HepG2 (cell line): ENCODE data around the gene CABP2. TPM values are rescaled to one million over a fixed set of nuclear protein-coding genes. Genes with fewer than 3 reads are reported as not detected.

ENCODE experiments used
- CHD4 ChIP-seq: fragments of 200-600 bp; sonication (generic); IDR thresholded peaks from 2 replicates; pipeline ENCODE4 v1.7.0; 2017; ENCODE audit warnings: mild to moderate bottlenecking, low read length, borderline replicate concordance
- ELF4 ChIP-seq: sonication (generic); formaldehyde crosslinking; IDR thresholded peaks from 2 replicates; pipeline ENCODE4 v1.5.0; 2020; ENCODE audit warnings: missing genetic modification reagents, mild to moderate bottlenecking, moderate library complexity, borderline replicate concordance
- FOSL1 ChIP-seq: sonication (generic); formaldehyde crosslinking; IDR thresholded peaks from 2 replicates; pipeline ENCODE4 v1.9.0; 2021; ENCODE audit warnings: missing genetic modification reagents, borderline replicate concordance
- FOXK2 ChIP-seq: fragments of 450-650 bp; IDR thresholded peaks from 2 replicates; pipeline ENCODE4 v1.6.1; 2016
- LCORL ChIP-seq, 2 experiments: fragments of 450-650 bp in 1 of 2; sonication (generic) in 1 of 2; formaldehyde crosslinking in 1 of 2; IDR thresholded peaks; 2 replicates each; pipeline versions ENCODE4 v1.5.0 to v1.6.1; 2017 to 2020; ENCODE audit warnings: antibody characterized with exemption in 1 of 2, missing genetic modification reagents in 1 of 2
- NFKB2 ChIP-seq: sonication (generic); formaldehyde crosslinking; IDR thresholded peaks from 2 replicates; pipeline ENCODE4 v1.4.0; 2020; ENCODE audit warnings: missing genetic modification reagents, borderline replicate concordance
- REPIN1 ChIP-seq: sonication (generic); formaldehyde crosslinking; IDR thresholded peaks from 2 replicates; pipeline ENCODE4 v1.8.0; 2022; ENCODE audit warnings: missing genetic modification reagents, low read depth, mild to moderate bottlenecking, borderline replicate concordance
- RFX1 ChIP-seq: fragments of 450-650 bp; IDR thresholded peaks from 2 replicates; pipeline ENCODE4 v1.6.1; 2017
- RFX3 ChIP-seq: IDR thresholded peaks from 2 replicates; pipeline ENCODE4 v1.6.1; 2016; ENCODE audit warnings: missing biosample characterization, missing genetic modification reagents
- SP4 ChIP-seq: sonication (generic); formaldehyde crosslinking; IDR thresholded peaks from 2 replicates; pipeline ENCODE4 v1.8.1; 2023; ENCODE audit warnings: mild to moderate bottlenecking, missing genetic modification reagents
- SRSF1 ChIP-seq: fragments of 200-400 bp; formaldehyde crosslinking; optimal IDR thresholded peaks from 2 replicates; pipeline ENCODE3; 2017; ENCODE audit warnings: mild to moderate bottlenecking, low read depth, low read length, moderate library complexity
- ZNF292 ChIP-seq: sonication (generic); formaldehyde crosslinking; IDR thresholded peaks from 2 replicates; pipeline ENCODE4 v1.8.1; 2022; ENCODE audit warnings: mild to moderate bottlenecking, low read depth, missing genetic modification reagents, borderline replicate concordance
- ZNF34 ChIP-seq: sonication (generic); formaldehyde crosslinking; IDR thresholded peaks from 2 replicates; pipeline ENCODE4 v1.4.0; 2020; ENCODE audit warnings: mild to moderate bottlenecking, missing genetic modification reagents, borderline replicate concordance
- ZNF660 ChIP-seq: sonication (generic); formaldehyde crosslinking; IDR thresholded peaks from 2 replicates; pipeline ENCODE4 v1.5.1; 2020; ENCODE audit warnings: mild to moderate bottlenecking, low read depth, missing genetic modification reagents, borderline replicate concordance
- ZNF768 ChIP-seq: sonication (generic); formaldehyde crosslinking; IDR thresholded peaks from 2 replicates; pipeline ENCODE4 v1.4.0; 2020; ENCODE audit warnings: missing genetic modification reagents
- ZSCAN21 ChIP-seq: sonication (generic); formaldehyde crosslinking; IDR thresholded peaks from 2 replicates; pipeline ENCODE4 v1.8.0; 2022; ENCODE audit warnings: mild to moderate bottlenecking, missing genetic modification reagents, moderate library complexity, borderline replicate concordance
- ZSCAN22 ChIP-seq: sonication (generic); formaldehyde crosslinking; IDR thresholded peaks from 2 replicates; pipeline ENCODE4 v1.4.0; 2020; ENCODE audit warnings: mild to moderate bottlenecking, missing genetic modification reagents
- polyA plus RNA-seq, 8 experiments: library from polyadenylated mRNA; depleted of rRNA in 3 of 8; stranded (reverse) in 7 of 8; unstranded in 1 of 8; fragments of >200 nt; fragmentation: Illumina TruSeq in 4 of 8; extraction: Trizol in 4 of 8; gene quantifications; 2 replicates each; pipeline versions ENCODE4 v1.2.1 to v1.2.3, GENCODE V29; 2011 to 2016; ENCODE audit warnings: low read depth in 4 of 8, missing spikeins in 1 of 8, mixed read lengths in 1 of 8; ENCODE audit not compliant: insufficient read depth in 1 of 8
- total RNA-seq, 5 experiments: library from RNA; depleted of rRNA; stranded (reverse); fragments of >200 nt; fragmentation: Illumina TruSeq; extraction: Trizol; gene quantifications; 2 replicates each; pipeline ENCODE4 v1.2.3, GENCODE V29; 2016; ENCODE audit warnings: low read depth in 1 of 5
- TF ChIP-seq, protein P1 (sequence below): sonication (generic); formaldehyde crosslinking; IDR thresholded peaks from 2 replicates; pipeline ENCODE4 v1.5.1; 2020; ENCODE audit warnings: mild to moderate bottlenecking, moderate library complexity, missing genetic modification reagents
- TF ChIP-seq, protein P2 (sequence below): sonication (generic); formaldehyde crosslinking; IDR thresholded peaks from 2 replicates; pipeline ENCODE4 v1.8.0; 2022; ENCODE audit warnings: mild to moderate bottlenecking, missing genetic modification reagents, moderate library complexity
- TF ChIP-seq, protein P3 (sequence below): sonication (generic); formaldehyde crosslinking; IDR thresholded peaks from 2 replicates; pipeline ENCODE4 v1.4.0; 2020; ENCODE audit warnings: missing genetic modification reagents, borderline replicate concordance
- TF ChIP-seq, protein P4 (sequence below): sonication (generic); formaldehyde crosslinking; IDR thresholded peaks from 2 replicates; pipeline ENCODE4 v1.8.0; 2022; ENCODE audit warnings: missing genetic modification reagents, mild to moderate bottlenecking, borderline replicate concordance

The CABP2 gene
- total and polyA plus RNA-seq, 2 of the 13 experiments (the other 11 are each of a cell fraction or from before 2014, with no cell fraction given): not detected

DNA sequence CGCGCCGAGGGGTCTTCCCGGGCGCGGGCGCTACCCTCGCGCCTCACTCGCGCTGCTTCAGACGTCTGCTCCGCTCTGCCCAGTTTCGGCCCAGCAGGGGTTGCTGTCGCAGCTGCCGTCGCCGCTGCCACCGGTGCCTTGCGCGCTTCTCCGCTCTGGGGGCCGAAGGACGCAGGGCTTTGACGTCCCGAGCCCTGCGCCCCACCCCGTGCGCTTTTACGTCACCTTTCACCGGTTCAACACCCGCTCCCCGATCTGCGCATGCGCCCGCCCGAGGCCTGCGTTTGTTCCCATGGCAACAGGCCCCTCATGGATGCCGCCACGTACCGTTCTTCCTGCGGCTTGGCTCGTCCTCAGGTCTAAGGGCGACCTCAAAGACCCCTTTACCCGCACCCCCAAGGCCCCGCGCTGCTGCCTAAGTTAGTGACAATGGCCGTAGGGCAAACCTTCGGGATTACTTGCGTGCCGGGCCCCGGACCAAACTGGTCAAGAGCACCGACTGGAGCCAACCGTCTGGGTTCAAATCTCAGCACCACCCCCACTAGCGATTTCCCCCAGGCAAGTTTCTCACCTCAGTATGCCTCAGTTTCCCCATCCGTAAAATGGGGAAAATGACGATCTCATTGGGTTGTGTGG, 14.6 kb downstream of the CABP2 start (continued):
- TF ChIP-seq ZNF292 (CRISPR knock-in tag): no peak
- TF ChIP-seq, protein P1, sequence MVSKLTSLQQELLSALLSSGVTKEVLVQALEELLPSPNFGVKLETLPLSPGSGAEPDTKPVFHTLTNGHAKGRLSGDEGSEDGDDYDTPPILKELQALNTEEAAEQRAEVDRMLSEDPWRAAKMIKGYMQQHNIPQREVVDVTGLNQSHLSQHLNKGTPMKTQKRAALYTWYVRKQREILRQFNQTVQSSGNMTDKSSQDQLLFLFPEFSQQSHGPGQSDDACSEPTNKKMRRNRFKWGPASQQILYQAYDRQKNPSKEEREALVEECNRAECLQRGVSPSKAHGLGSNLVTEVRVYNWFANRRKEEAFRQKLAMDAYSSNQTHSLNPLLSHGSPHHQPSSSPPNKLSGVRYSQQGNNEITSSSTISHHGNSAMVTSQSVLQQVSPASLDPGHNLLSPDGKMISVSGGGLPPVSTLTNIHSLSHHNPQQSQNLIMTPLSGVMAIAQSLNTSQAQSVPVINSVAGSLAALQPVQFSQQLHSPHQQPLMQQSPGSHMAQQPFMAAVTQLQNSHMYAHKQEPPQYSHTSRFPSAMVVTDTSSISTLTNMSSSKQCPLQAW (CRISPR knock-in tag): peak; percentile 82; the same call in 1 of the 2 replicates
- TF ChIP-seq, protein P2, sequence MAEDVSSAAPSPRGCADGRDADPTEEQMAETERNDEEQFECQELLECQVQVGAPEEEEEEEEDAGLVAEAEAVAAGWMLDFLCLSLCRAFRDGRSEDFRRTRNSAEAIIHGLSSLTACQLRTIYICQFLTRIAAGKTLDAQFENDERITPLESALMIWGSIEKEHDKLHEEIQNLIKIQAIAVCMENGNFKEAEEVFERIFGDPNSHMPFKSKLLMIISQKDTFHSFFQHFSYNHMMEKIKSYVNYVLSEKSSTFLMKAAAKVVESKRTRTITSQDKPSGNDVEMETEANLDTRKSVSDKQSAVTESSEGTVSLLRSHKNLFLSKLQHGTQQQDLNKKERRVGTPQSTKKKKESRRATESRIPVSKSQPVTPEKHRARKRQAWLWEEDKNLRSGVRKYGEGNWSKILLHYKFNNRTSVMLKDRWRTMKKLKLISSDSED: no peak
- peak; percentile 100 for TF ChIP-seq RFX3 (CRISPR knock-in tag)
- TF ChIP-seq CHD4: 0 out of 2 replicates have a peak, but pooled peaks have one; percentile 5
- TF ChIP-seq ZSCAN22 (CRISPR knock-in tag): no peak
- no peak for TF ChIP-seq REPIN1 (CRISPR knock-in tag)
- TF ChIP-seq SP4: peak; percentile 83
- peak; percentile 99 for TF ChIP-seq RFX1
- 0 out of 2 replicates have a peak, but pooled peaks have one; percentile 11 for TF ChIP-seq FOSL1
- TF ChIP-seq, protein P3, sequence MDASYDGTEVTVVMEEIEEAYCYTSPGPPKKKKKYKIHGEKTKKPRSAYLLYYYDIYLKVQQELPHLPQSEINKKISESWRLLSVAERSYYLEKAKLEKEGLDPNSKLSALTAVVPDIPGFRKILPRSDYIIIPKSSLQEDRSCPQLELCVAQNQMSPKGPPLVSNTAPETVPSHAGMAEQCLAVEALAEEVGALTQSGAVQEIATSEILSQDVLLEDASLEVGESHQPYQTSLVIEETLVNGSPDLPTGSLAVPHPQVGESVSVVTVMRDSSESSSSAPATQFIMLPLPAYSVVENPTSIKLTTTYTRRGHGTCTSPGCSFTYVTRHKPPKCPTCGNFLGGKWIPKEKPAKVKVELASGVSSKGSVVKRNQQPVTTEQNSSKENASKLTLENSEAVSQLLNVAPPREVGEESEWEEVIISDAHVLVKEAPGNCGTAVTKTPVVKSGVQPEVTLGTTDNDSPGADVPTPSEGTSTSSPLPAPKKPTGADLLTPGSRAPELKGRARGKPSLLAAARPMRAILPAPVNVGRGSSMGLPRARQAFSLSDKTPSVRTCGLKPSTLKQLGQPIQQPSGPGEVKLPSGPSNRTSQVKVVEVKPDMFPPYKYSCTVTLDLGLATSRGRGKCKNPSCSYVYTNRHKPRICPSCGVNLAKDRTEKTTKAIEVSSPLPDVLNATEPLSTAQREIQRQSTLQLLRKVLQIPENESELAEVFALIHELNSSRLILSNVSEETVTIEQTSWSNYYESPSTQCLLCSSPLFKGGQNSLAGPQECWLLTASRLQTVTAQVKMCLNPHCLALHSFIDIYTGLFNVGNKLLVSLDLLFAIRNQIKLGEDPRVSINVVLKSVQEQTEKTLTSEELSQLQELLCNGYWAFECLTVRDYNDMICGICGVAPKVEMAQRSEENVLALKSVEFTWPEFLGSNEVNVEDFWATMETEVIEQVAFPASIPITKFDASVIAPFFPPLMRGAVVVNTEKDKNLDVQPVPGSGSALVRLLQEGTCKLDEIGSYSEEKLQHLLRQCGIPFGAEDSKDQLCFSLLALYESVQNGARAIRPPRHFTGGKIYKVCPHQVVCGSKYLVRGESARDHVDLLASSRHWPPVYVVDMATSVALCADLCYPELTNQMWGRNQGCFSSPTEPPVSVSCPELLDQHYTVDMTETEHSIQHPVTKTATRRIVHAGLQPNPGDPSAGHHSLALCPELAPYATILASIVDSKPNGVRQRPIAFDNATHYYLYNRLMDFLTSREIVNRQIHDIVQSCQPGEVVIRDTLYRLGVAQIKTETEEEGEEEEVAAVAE (CRISPR knock-in tag): 0 out of 2 replicates have a peak, but pooled peaks have one; percentile 13
- no peak for TF ChIP-seq LCORL (IDR thresholded peaks at IDR 0.05)
- TF ChIP-seq LCORL (CRISPR knock-in tag; IDR thresholded peaks at IDR 0.05): 0 out of 2 replicates have a peak, but pooled peaks have one; percentile 12
- peak; percentile 31; the same call in 1 of the 2 replicates for TF ChIP-seq ZNF768 (CRISPR knock-in tag)
- TF ChIP-seq, protein P4, sequence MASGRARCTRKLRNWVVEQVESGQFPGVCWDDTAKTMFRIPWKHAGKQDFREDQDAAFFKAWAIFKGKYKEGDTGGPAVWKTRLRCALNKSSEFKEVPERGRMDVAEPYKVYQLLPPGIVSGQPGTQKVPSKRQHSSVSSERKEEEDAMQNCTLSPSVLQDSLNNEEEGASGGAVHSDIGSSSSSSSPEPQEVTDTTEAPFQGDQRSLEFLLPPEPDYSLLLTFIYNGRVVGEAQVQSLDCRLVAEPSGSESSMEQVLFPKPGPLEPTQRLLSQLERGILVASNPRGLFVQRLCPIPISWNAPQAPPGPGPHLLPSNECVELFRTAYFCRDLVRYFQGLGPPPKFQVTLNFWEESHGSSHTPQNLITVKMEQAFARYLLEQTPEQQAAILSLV (CRISPR knock-in tag): peak; percentile 84
- peak; percentile 37; the same call in 1 of the 2 replicates for TF ChIP-seq ELF4 (CRISPR knock-in tag)
- TF ChIP-seq ZSCAN21: 0 out of 2 replicates have a peak, but pooled peaks have one; percentile 7
- peak; percentile 70 for TF ChIP-seq SRSF1
- no peak for TF ChIP-seq ZNF660
- no peak for TF ChIP-seq FOXK2
- TF ChIP-seq ZNF34 (CRISPR knock-in tag): peak; percentile 25; the same call in 1 of the 2 replicates
- 0 out of 2 replicates have a peak, but pooled peaks have one; percentile 79 for TF ChIP-seq NFKB2 (CRISPR knock-in tag)
